IMR-90 (cell line): ENCODE results near the gene ELMO1. TPM values are rescaled to one million over a fixed set of nuclear protein-coding genes. Genes with fewer than 3 reads are reported as not detected.

Experiments
- ATAC-seq: fragments of 200-7000 bp; cut with Tn5 transposase; 2 replicates; pipeline ENCODE4 v1.9.1; 2020; ENCODE audit warnings: low read depth, mild to moderate bottlenecking, moderate library complexity
- BruUV-seq: library from RNA; stranded (reverse); fragments of 400-500 nt; replicated peaks from 2 replicates; lab custom pipeline; 2021; lab: Mats Ljungman, UMichigan
- CTCF ChIA-PET: fragments of 300-600 bp; formaldehyde crosslinking; extraction: SDS; loops from one replicate; lab custom pipeline; 2021; ENCODE audit warnings: antibody characterized with exemption; lab: Yijun Ruan, JAX
- POLR2A ChIA-PET: fragments of 300-600 bp; sonication (Branson Sonifier 250); formaldehyde crosslinking; loops from one replicate; lab custom pipeline; 2022; ENCODE audit warnings: antibody characterized with exemption; ENCODE audit not compliant: unreplicated experiment; lab: Charles Lee
- DNase-seq: peaks from one replicate; pipeline ENCODE4 v3.0.0; 2013
- H2AFZ ChIP-seq: replicated peaks from 2 replicates; pipeline ENCODE3; 2013; ENCODE audit warnings: low read length, mild to moderate bottlenecking; ENCODE audit not compliant: poor library complexity
- H2AK5ac ChIP-seq: 2 replicates; pipeline ENCODE4 v1.6.1; 2013; ENCODE audit warnings: low read depth, low read length, inconsistent platforms
- H2AK9ac ChIP-seq: replicated peaks from 2 replicates; pipeline ENCODE3; 2013; ENCODE audit warnings: mild to moderate bottlenecking, low read depth, low read length, moderate library complexity; ENCODE audit not compliant: poor library complexity
- H2BK120ac ChIP-seq: 2 replicates; pipeline ENCODE4 v1.6.1; 2013; ENCODE audit warnings: low read depth, low read length, inconsistent platforms
- H2BK15ac ChIP-seq: 3 replicates; pipeline ENCODE4 v1.6.1; 2013; ENCODE audit warnings: low read depth, low read length, inconsistent platforms
- H2BK20ac ChIP-seq: 2 replicates; pipeline ENCODE4 v1.6.1; 2013; ENCODE audit warnings: low read depth, mild to moderate bottlenecking, inconsistent platforms, low read length, moderate library complexity
- H2BK5ac ChIP-seq: 2 replicates; pipeline ENCODE4 v1.6.1; 2013; ENCODE audit warnings: mild to moderate bottlenecking, low read depth, low read length, inconsistent platforms; ENCODE audit not compliant: poor library complexity, severe bottlenecking
- H3K14ac ChIP-seq: replicated peaks from 2 replicates; pipeline ENCODE4 v1.6.1; 2013; ENCODE audit warnings: low read depth, low read length, inconsistent platforms
- H3K18ac ChIP-seq: 2 replicates; pipeline ENCODE4 v1.6.1; 2013; ENCODE audit warnings: low read depth, low read length, control low read depth
- H3K23ac ChIP-seq: 2 replicates; pipeline ENCODE4 v1.6.1; 2013; ENCODE audit warnings: low read depth, low read length, inconsistent platforms
- H3K27ac ChIP-seq: 2 replicates; pipeline ENCODE4 v1.5.1; 2013; ENCODE audit warnings: mild to moderate bottlenecking, control low read depth, low read length; ENCODE audit not compliant: insufficient read depth
- H3K27me3 ChIP-seq: 2 replicates; pipeline ENCODE4 v1.6.1; 2013; ENCODE audit warnings: low read length; ENCODE audit not compliant: control insufficient read depth, insufficient read depth
- H3K36me3 ChIP-seq: 2 replicates; pipeline ENCODE4 v1.6.1; 2013; ENCODE audit warnings: low read length, mixed read lengths; ENCODE audit not compliant: control insufficient read depth, insufficient read depth
- H3K4ac ChIP-seq: 2 replicates; pipeline ENCODE4 v1.6.1; 2013; ENCODE audit warnings: low read depth, low read length, inconsistent platforms
- H3K4me1 ChIP-seq: 2 replicates; pipeline ENCODE4 v1.6.1; 2013; ENCODE audit warnings: low read length, mixed read lengths; ENCODE audit not compliant: control insufficient read depth, insufficient read depth
- H3K4me2 ChIP-seq: 2 replicates; pipeline ENCODE4 v1.6.1; 2013; ENCODE audit warnings: low read depth, mild to moderate bottlenecking, control low read depth, low read length, moderate library complexity
- H3K4me3 ChIP-seq: 2 replicates; pipeline ENCODE4 v1.5.1; 2013; ENCODE audit warnings: low read depth, mild to moderate bottlenecking, control low read depth, low read length, moderate library complexity; ENCODE audit not compliant: insufficient read depth
- H3K56ac ChIP-seq: 2 replicates; pipeline ENCODE4 v1.6.1; 2013; ENCODE audit warnings: low read length, inconsistent platforms; ENCODE audit not compliant: insufficient read depth; ENCODE audit errors: extremely low read depth
- H3K79me1 ChIP-seq, 2 experiments: 2 replicates each; pipeline ENCODE4 v1.6.1; 2013; ENCODE audit warnings: low read length in 2 of 2, inconsistent platforms in 1 of 2, low read depth in 1 of 2
- H3K9ac ChIP-seq: 2 replicates; pipeline ENCODE4 v1.6.1; 2013; ENCODE audit warnings: low read depth, low read length, control low read depth
- H3K9me1 ChIP-seq: 2 replicates; pipeline ENCODE4 v1.6.1; 2013; ENCODE audit warnings: low read length, inconsistent platforms; ENCODE audit not compliant: insufficient read depth
- H3K9me3 ChIP-seq: 2 replicates; pipeline ENCODE4 v1.6.1; 2013; ENCODE audit warnings: low read length; ENCODE audit not compliant: control insufficient read depth, insufficient read depth
- H4K20me1 ChIP-seq: 2 replicates; pipeline ENCODE4 v1.6.1; 2013; ENCODE audit warnings: low read length, inconsistent platforms; ENCODE audit not compliant: insufficient read depth
- H4K5ac ChIP-seq: 2 replicates; pipeline ENCODE4 v1.6.1; 2013; ENCODE audit warnings: mild to moderate bottlenecking, low read depth, low read length, control low read depth
- H4K8ac ChIP-seq, 2 experiments: 2 replicates each; pipeline ENCODE4 v1.6.1; 2013; ENCODE audit warnings: low read depth in 2 of 2, low read length in 2 of 2, control low read depth in 1 of 2, inconsistent platforms in 1 of 2
- H4K91ac ChIP-seq: 2 replicates; pipeline ENCODE4 v1.6.1; 2013; ENCODE audit warnings: low read depth, low read length, inconsistent platforms; ENCODE audit not compliant: insufficient read depth
- CEBPB ChIP-seq: IDR thresholded peaks from 2 replicates; pipeline ENCODE4 v1.6.1; 2012; ENCODE audit warnings: low read depth, low read length, improper control_type of control experiment
- MAZ ChIP-seq: IDR thresholded peaks from 2 replicates; pipeline ENCODE4 v1.6.1; 2012; ENCODE audit warnings: low read depth, mild to moderate bottlenecking, low read length, improper control_type of control experiment, moderate library complexity, borderline replicate concordance
- MXI1 ChIP-seq: IDR thresholded peaks from 2 replicates; pipeline ENCODE4 v1.6.1; 2012; ENCODE audit warnings: low read depth, mild to moderate bottlenecking, low read length, moderate library complexity, borderline replicate concordance
- RCOR1 ChIP-seq: IDR thresholded peaks from 2 replicates; pipeline ENCODE4 v1.6.1; 2012; ENCODE audit warnings: mild to moderate bottlenecking, low read length, improper control_type of control experiment; ENCODE audit not compliant: insufficient replicate concordance
- SMC3 ChIP-seq: fragments of 150-350 bp; IDR thresholded peaks from 2 replicates; pipeline ENCODE4 v1.6.1; 2016; ENCODE audit warnings: low read depth, mild to moderate bottlenecking, antibody characterized with exemption, low read length, moderate library complexity
- WGBS, 2 experiments: methylation state at CpG; one replicate each; pipeline versions ENCODE4 v1.1.5 to v1.1.7; 2013; ENCODE audit warnings: missing lambda C conversion rate in 2 of 2; ENCODE audit not compliant: insufficient read length in 1 of 2; ENCODE audit errors: extremely low coverage in 2 of 2; 5-methylcytosine and 5-hydroxymethylcytosine counted together
- dilution Hi-C: fragments of 300-500 bp; cut with HindIII; formaldehyde crosslinking; loops from one replicate; pipeline ENCODE4 v1.14.3; 2018; ENCODE audit warnings: low sequenced_read_pairs; ENCODE audit not compliant: unreplicated experiment
- in situ Hi-C: fragments of 300-500 bp; cut with MboI; formaldehyde crosslinking; loops from 3 replicates; pipeline ENCODE4 v1.14.3; 2019; ENCODE audit warnings: low sequenced_read_pairs, inconsistent platforms, mixed read lengths
- intact Hi-C: fragments of 100-400 bp; cut with micrococcal nuclease; formaldehyde crosslinking; loops from 2 replicates; pipeline ENCODE4 v1.10.0; 2022
- polyA plus RNA-seq, 3 experiments: library from polyadenylated mRNA; depleted of rRNA; stranded (reverse); fragments of >200 nt; gene quantifications; 2 replicates each; pipeline ENCODE4 v1.2.3, GENCODE V29; 2012; ENCODE audit warnings: low replicate concordance in 1 of 3
- total RNA-seq: library from RNA; depleted of rRNA; stranded (reverse); fragments of >200 nt; gene quantifications from 2 replicates; pipeline ENCODE4 v1.2.3, GENCODE V29; 2012
- TF ChIP-seq, protein P1 (sequence below): fragments of 150-350 bp; IDR thresholded peaks from 2 replicates; pipeline ENCODE4 v1.6.1; 2017; ENCODE audit warnings: mild to moderate bottlenecking, antibody characterized with exemption, low read length, low read depth
- TF ChIP-seq, protein P2 (sequence below): conservative IDR thresholded peaks from 2 replicates; pipeline ENCODE4 v1.5.1; 2012; ENCODE audit warnings: mild to moderate bottlenecking, low read depth, low read length, improper control_type of control experiment

Gene ELMO1
- total and polyA plus RNA-seq, 2 of the 4 experiments (the other 2 are of a cell fraction): 0.03 TPM; not detected in 1

- Histone ChIP-seq H3K9me1 (no peaks in the 10 kb centered on the region), H3K27ac (no peak overlapping the region), H3K9ac (no peak overlapping the region), H3K27me3 (no peaks in the 10 kb centered on the region), H2BK5ac (no peak overlapping the region), H4K91ac (no peak overlapping the region), H3K4me2 (no peak overlapping the region), H2AK9ac (no peak overlapping the region), H3K79me1 (no peaks in the 10 kb centered on the region), H3K4me3 (no peak overlapping the region), H2AK5ac (no peak overlapping the region), H2BK20ac (no peak overlapping the region), H3K56ac (no peak overlapping the region), H4K5ac (no peak overlapping the region), H2AFZ (no peak overlapping the region), H3K4me1 (no peaks in the 10 kb centered on the region), H2BK120ac (no peak overlapping the region), H3K14ac (no peak overlapping the region), H3K4ac (no peak overlapping the region), H3K36me3 (no peaks in the 10 kb centered on the region), H4K20me1 (no peaks in the 10 kb centered on the region), H2BK15ac (no peak overlapping the region), H3K23ac (no peak overlapping the region), H3K18ac (no peak overlapping the region), H4K8ac (no peak overlapping the region), H3K9me3 (peaks cover 11% of the 10 kb centered on the region)
- intact Hi-C loops (no loop called here), dilution Hi-C loops (no loop called here), in situ Hi-C loops (no loop called here)
- WGBS, 2 experiments: no CpG with 5 or more reads among the region's 6 CpGs
- POLR2A ChIA-PET: no interaction called here
- BruUV-seq: no TSS peak
- DNase-seq (no peak), ATAC-seq (no peak)
- CTCF ChIA-PET: no interaction called here
- TF ChIP-seq MXI1: no peak
- TF ChIP-seq SMC3: no peak
- TF ChIP-seq, protein P1, sequence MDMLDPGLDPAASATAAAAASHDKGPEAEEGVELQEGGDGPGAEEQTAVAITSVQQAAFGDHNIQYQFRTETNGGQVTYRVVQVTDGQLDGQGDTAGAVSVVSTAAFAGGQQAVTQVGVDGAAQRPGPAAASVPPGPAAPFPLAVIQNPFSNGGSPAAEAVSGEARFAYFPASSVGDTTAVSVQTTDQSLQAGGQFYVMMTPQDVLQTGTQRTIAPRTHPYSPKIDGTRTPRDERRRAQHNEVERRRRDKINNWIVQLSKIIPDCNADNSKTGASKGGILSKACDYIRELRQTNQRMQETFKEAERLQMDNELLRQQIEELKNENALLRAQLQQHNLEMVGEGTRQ: no peak
- no peak for TF ChIP-seq RCOR1
- no peak for TF ChIP-seq CEBPB
- TF ChIP-seq, protein P2, sequence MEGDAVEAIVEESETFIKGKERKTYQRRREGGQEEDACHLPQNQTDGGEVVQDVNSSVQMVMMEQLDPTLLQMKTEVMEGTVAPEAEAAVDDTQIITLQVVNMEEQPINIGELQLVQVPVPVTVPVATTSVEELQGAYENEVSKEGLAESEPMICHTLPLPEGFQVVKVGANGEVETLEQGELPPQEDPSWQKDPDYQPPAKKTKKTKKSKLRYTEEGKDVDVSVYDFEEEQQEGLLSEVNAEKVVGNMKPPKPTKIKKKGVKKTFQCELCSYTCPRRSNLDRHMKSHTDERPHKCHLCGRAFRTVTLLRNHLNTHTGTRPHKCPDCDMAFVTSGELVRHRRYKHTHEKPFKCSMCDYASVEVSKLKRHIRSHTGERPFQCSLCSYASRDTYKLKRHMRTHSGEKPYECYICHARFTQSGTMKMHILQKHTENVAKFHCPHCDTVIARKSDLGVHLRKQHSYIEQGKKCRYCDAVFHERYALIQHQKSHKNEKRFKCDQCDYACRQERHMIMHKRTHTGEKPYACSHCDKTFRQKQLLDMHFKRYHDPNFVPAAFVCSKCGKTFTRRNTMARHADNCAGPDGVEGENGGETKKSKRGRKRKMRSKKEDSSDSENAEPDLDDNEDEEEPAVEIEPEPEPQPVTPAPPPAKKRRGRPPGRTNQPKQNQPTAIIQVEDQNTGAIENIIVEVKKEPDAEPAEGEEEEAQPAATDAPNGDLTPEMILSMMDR: no peak
- TF ChIP-seq MAZ: no peak
Observed at GRCh38 chr7:37484426-37485073, 35.9 kb upstream of the ELMO1 start.
